Measurements from ENCODE around the gene APLF.

Gene APLF

GRCh38 chr2:68475110-68475509, 7.7 kb downstream of the APLF start:
- H3K9ac ChIP-seq (ENCODE audit: low read length): no peak overlapping the region
- no peaks in the 10 kb centered on the region for H3K9me2 ChIP-seq (replicated peaks; ENCODE audit: insufficient read depth, low read length)
- no peak overlapping the region for H3K4me3 ChIP-seq (ENCODE audit: low read length)
- H3K27me3 ChIP-seq (replicated peaks; ENCODE audit: insufficient read depth, low read length): no peaks in the 10 kb centered on the region
- H2AFZ ChIP-seq (ENCODE audit: low read length): no peak overlapping the region
- no peaks in the 10 kb centered on the region for H3K9me3 ChIP-seq (replicated peaks; ENCODE audit: insufficient read depth, low read length)
- no peak overlapping the region for H3K27ac ChIP-seq (ENCODE audit: low read length)
- no peak for DNase-seq
- no peaks in the 10 kb centered on the region for H3K79me2 ChIP-seq (ENCODE audit: low read length)
- no peaks in the 10 kb centered on the region for H3F3A ChIP-seq (ENCODE audit: insufficient read depth, low read length)
- H3K36me3 ChIP-seq (replicated peaks; ENCODE audit: insufficient read depth, low read length): no peaks in the 10 kb centered on the region
- H4K20me1 ChIP-seq (ENCODE audit: insufficient read depth, low read length): no peaks in the 10 kb centered on the region
- no peaks in the 10 kb centered on the region for H3K4me1 ChIP-seq (ENCODE audit: low read length)
- H3K4me2 ChIP-seq (ENCODE audit: low read depth, low read length): no peak overlapping the region
- TF ChIP-seq CTCF (IDR thresholded peaks at IDR 0.05; ENCODE audit: low read length) (no peak), EZH2phosphoT487 (IDR thresholded peaks at IDR 0.05; ENCODE audit: low read length) (no peak), EZH2 (optimal IDR thresholded peaks at IDR 0.05; ENCODE audit: low read depth, low read length) (no peak)

- H3K9ac ChIP-seq (ENCODE audit: low read length): no peak overlapping the region
- H3K9me3 ChIP-seq (replicated peaks; ENCODE audit: insufficient read depth, low read length): no peaks in the 10 kb centered on the region
- TF ChIP-seq EZH2 (optimal IDR thresholded peaks at IDR 0.05; ENCODE audit: low read depth, low read length) (no peak), EZH2phosphoT487 (IDR thresholded peaks at IDR 0.05; ENCODE audit: low read length) (no peak), CTCF (IDR thresholded peaks at IDR 0.05; ENCODE audit: low read length) (no peak)
- H3F3A ChIP-seq (ENCODE audit: insufficient read depth, low read length): no peaks in the 10 kb centered on the region
- no peaks in the 10 kb centered on the region for H3K4me1 ChIP-seq (ENCODE audit: low read length)
- H2AFZ ChIP-seq (ENCODE audit: low read length): no peak overlapping the region
- no peaks in the 10 kb centered on the region for H3K9me2 ChIP-seq (replicated peaks; ENCODE audit: insufficient read depth, low read length)
- no peak overlapping the region for H3K27ac ChIP-seq (ENCODE audit: low read length)
- H3K36me3 ChIP-seq (replicated peaks; ENCODE audit: insufficient read depth, low read length): no peaks in the 10 kb centered on the region
- no peak overlapping the region for H3K4me2 ChIP-seq (ENCODE audit: low read depth, low read length)
- H4K20me1 ChIP-seq (ENCODE audit: insufficient read depth, low read length): no peaks in the 10 kb centered on the region
- no peak overlapping the region for H3K4me3 ChIP-seq (ENCODE audit: low read length)
- DNase-seq: no peak
- no peaks in the 10 kb centered on the region for H3K27me3 ChIP-seq (replicated peaks; ENCODE audit: insufficient read depth, low read length)
- no peaks in the 10 kb centered on the region for H3K79me2 ChIP-seq (ENCODE audit: low read length)
Observed at GRCh38 chr2:68475576-68475975, 8.2 kb downstream of the APLF start.

DNA sequence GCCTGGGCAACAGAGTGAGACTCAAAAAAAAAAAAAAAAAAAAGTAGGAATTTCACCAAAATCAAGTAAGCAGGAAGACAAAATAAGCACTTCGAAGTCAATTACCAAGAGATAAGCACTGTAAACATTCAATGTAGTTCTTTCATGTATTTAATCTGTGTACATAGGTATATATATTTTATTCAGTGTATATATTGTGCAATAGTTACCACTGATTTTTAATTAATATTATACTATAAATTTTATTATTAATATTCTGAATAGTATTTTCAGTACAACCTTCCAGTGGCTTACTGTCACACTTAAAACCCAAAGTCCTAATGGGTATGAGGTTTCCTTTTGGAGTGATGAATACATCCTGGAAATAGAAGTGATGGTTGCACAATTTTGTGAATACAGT, 9.1 kb downstream of the APLF start:
- no peaks in the 10 kb centered on the region for H3K4me1 ChIP-seq (ENCODE audit: low read length)
- no peak overlapping the region for H3K27ac ChIP-seq (ENCODE audit: low read length)
- H3K79me2 ChIP-seq (ENCODE audit: low read length): no peaks in the 10 kb centered on the region
- H3K9me3 ChIP-seq (replicated peaks; ENCODE audit: insufficient read depth, low read length): no peaks in the 10 kb centered on the region
- TF ChIP-seq EZH2 (optimal IDR thresholded peaks at IDR 0.05; ENCODE audit: low read depth, low read length) (no peak), CTCF (IDR thresholded peaks at IDR 0.05; ENCODE audit: low read length) (no peak), EZH2phosphoT487 (IDR thresholded peaks at IDR 0.05; ENCODE audit: low read length) (no peak)
- H2AFZ ChIP-seq (ENCODE audit: low read length): no peak overlapping the region
- H3K9ac ChIP-seq (ENCODE audit: low read length): no peak overlapping the region
- DNase-seq: no peak
- no peaks in the 10 kb centered on the region for H3K36me3 ChIP-seq (replicated peaks; ENCODE audit: insufficient read depth, low read length)
- no peak overlapping the region for H3K4me3 ChIP-seq (ENCODE audit: low read length)
- H3K9me2 ChIP-seq (replicated peaks; ENCODE audit: insufficient read depth, low read length): no peaks in the 10 kb centered on the region
- no peak overlapping the region for H3K4me2 ChIP-seq (ENCODE audit: low read depth, low read length)
- no peaks in the 10 kb centered on the region for H3F3A ChIP-seq (ENCODE audit: insufficient read depth, low read length)
- no peaks in the 10 kb centered on the region for H4K20me1 ChIP-seq (ENCODE audit: insufficient read depth, low read length)
- H3K27me3 ChIP-seq (replicated peaks; ENCODE audit: insufficient read depth, low read length): no peaks in the 10 kb centered on the region

Measured in MM.1S (cell line).